Dendritic cell treated with granulocyte-macrophage colony-stimulating factor and Interleukin-4, amounts not matched to agents 40 ng/mL and 50 ng/mL, for 4 days (primary cell): ENCODE results near the gene SEMA6D.

Experiments used
- H3K27ac Mint-ChIP-seq: one replicate; pipeline ENCODE4 v1.8.0; 2022; ENCODE audit warnings: mild to moderate bottlenecking, mixed read lengths
- H3K27me3 Mint-ChIP-seq: one replicate; pipeline ENCODE4 v1.8.0; 2022; ENCODE audit warnings: mild to moderate bottlenecking, mixed read lengths
- H3K36me3 Mint-ChIP-seq: one replicate; pipeline ENCODE4 v1.8.0; 2022; ENCODE audit warnings: low read depth, mixed read lengths
- H3K4me1 Mint-ChIP-seq: one replicate; pipeline ENCODE4 v1.8.0; 2022; ENCODE audit warnings: low read depth, mixed read lengths
- H3K4me3 Mint-ChIP-seq: one replicate; pipeline ENCODE4 v1.8.0; 2022; ENCODE audit warnings: mild to moderate bottlenecking, moderate library complexity, mixed read lengths
- H3K9me3 Mint-ChIP-seq: one replicate; pipeline ENCODE4 v1.8.0; 2022; ENCODE audit warnings: mixed read lengths
- intact Hi-C: fragments of 100-400 bp; cut with micrococcal nuclease; formaldehyde crosslinking; loops from one replicate; pipeline ENCODE4 v1.15.0; 2022

Gene SEMA6D

GRCh38 chr15:47717036-47717612, at the start of gene SEMA6D:
SEMA6D (plus strand) TSS chr15:47717505; CDS start chr15:47759799, 42,294 bp downstream.
- intact Hi-C loops = loop anchor here (10.0 kb wide), 1 partner anchor 268 kb away; no protein-coding TSS in a partner anchor
- Mint-ChIP-seq H3K27ac (no peak within 1 kb of the TSS), H3K4me3 (no peak within 1 kb of the TSS), H3K27me3 (peaks cover 65% of the 10 kb centered on the region), H3K36me3 (no peaks in the 10 kb centered on the region), H3K9me3 (no peaks in the 10 kb centered on the region), H3K4me1 (peaks cover 10% of the 10 kb centered on the region)

DNA sequence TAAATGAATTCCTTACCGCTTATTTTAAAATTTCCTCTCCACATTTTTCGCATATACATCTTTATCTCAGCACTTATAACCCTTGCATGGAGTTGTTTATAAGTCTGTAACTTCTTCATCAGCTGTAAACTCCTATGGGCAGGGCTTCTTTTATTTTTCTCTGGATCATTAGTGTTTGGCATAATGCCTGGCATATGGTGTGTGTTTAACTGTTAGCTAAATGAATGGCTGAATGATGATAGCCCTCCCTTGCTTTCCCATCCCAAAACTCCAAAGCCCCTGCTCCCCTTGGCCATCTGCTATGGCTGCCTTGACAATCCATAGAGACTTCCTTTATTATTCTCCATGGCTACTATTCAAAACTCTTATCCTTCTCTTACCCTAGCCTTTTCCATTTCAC, 48.1 kb upstream of the SEMA6D start:
- Mint-ChIP-seq H3K27ac (no peak overlapping the region), H3K36me3 (no peaks in the 10 kb centered on the region), H3K4me1 (peaks cover 11% of the 10 kb centered on the region), H3K4me3 (no peak overlapping the region), H3K27me3 (no peaks in the 10 kb centered on the region), H3K9me3 (no peaks in the 10 kb centered on the region)
- intact Hi-C loops = no loop called here

DNA sequence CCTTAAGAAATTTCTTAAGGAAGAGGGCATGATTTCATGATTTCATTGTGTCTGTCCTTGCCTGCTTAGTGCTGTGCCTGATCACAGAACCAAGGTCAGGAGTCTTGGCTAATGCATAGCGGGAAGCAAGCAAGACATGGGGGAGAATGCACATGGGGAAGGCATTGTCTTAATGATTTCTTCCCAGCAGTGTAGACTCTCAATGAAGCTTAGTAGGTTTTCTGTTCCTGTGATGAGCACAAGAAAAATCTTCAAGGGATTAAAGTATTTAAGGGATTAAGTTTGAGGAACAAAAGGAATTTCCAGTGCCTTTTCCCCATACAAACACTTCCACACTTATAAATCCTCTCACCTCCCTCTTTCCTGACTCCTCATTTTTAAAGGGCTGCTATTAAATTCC, 46.9 kb upstream of the SEMA6D start:
- H3K36me3 Mint-ChIP-seq = no peaks in the 10 kb centered on the region
- H3K4me3 Mint-ChIP-seq = no peak overlapping the region
- H3K9me3 Mint-ChIP-seq = no peaks in the 10 kb centered on the region
- no peaks in the 10 kb centered on the region for H3K27me3 Mint-ChIP-seq
- H3K27ac Mint-ChIP-seq = no peak overlapping the region
- peaks cover 11% of the 10 kb centered on the region for H3K4me1 Mint-ChIP-seq
- intact Hi-C loops = no loop called here

- H3K27me3 Mint-ChIP-seq = no peaks in the 10 kb centered on the region
- H3K4me1 Mint-ChIP-seq = peaks cover 11% of the 10 kb centered on the region
- H3K4me3 Mint-ChIP-seq = no peak overlapping the region
- H3K27ac Mint-ChIP-seq = no peak overlapping the region
- no peaks in the 10 kb centered on the region for H3K9me3 Mint-ChIP-seq
- intact Hi-C loops = no loop called here
- no peaks in the 10 kb centered on the region for H3K36me3 Mint-ChIP-seq
Measured at GRCh38 chr15:47673232-47673761, 44.0 kb upstream of the SEMA6D start.

- H3K27me3 Mint-ChIP-seq = no peaks in the 10 kb centered on the region
Measured at GRCh38 chr15:47674586-47675232, 42.6 kb upstream of the SEMA6D start.

GRCh38 chr15:47675735-47676134, 41.6 kb upstream of the SEMA6D start:
- Mint-ChIP-seq H3K36me3 (no peaks in the 10 kb centered on the region), H3K27me3 (no peaks in the 10 kb centered on the region), H3K4me3 (no peak overlapping the region), H3K4me1 (peaks cover 11% of the 10 kb centered on the region), H3K9me3 (no peaks in the 10 kb centered on the region), H3K27ac (no peak overlapping the region)
- intact Hi-C loops = no loop called here

More at GRCh38 chr15:47674586-47675232, 42.6 kb upstream of the SEMA6D start:
- intact Hi-C loops = no loop called here
- peaks cover 11% of the 10 kb centered on the region for H3K4me1 Mint-ChIP-seq
- H3K9me3 Mint-ChIP-seq = no peaks in the 10 kb centered on the region
- no peak overlapping the region for H3K27ac Mint-ChIP-seq
- no peak overlapping the region for H3K4me3 Mint-ChIP-seq
- no peaks in the 10 kb centered on the region for H3K36me3 Mint-ChIP-seq

GRCh38 chr15:47678040-47678439, 39.3 kb upstream of the SEMA6D start:
- Mint-ChIP-seq H3K27me3 (no peaks in the 10 kb centered on the region), H3K4me1 (peaks cover 11% of the 10 kb centered on the region), H3K36me3 (no peaks in the 10 kb centered on the region), H3K9me3 (no peaks in the 10 kb centered on the region), H3K27ac (no peak overlapping the region), H3K4me3 (no peak overlapping the region)
- intact Hi-C loops = no loop called here

- Mint-ChIP-seq H3K27ac (no peak overlapping the region), H3K4me1 (no peaks in the 10 kb centered on the region), H3K36me3 (no peaks in the 10 kb centered on the region), H3K4me3 (no peak overlapping the region), H3K27me3 (no peaks in the 10 kb centered on the region), H3K9me3 (no peaks in the 10 kb centered on the region)
- intact Hi-C loops = no loop called here
Measured at GRCh38 chr15:47682661-47683060, 34.6 kb upstream of the SEMA6D start.

- Mint-ChIP-seq H3K36me3 (no peaks in the 10 kb centered on the region), H3K4me1 (no peaks in the 10 kb centered on the region), H3K9me3 (no peaks in the 10 kb centered on the region), H3K4me3 (no peak overlapping the region), H3K27me3 (no peaks in the 10 kb centered on the region), H3K27ac (no peak overlapping the region)
- intact Hi-C loops = no loop called here
Measured at GRCh38 chr15:47685141-47685870, 32.0 kb upstream of the SEMA6D start.

- intact Hi-C loops = no loop called here
- Mint-ChIP-seq H3K4me3 (no peak overlapping the region), H3K9me3 (no peaks in the 10 kb centered on the region), H3K27me3 (no peaks in the 10 kb centered on the region), H3K27ac (no peak overlapping the region), H3K36me3 (no peaks in the 10 kb centered on the region), H3K4me1 (no peaks in the 10 kb centered on the region)
Measured at GRCh38 chr15:47688573-47689086, 28.7 kb upstream of the SEMA6D start.

DNA sequence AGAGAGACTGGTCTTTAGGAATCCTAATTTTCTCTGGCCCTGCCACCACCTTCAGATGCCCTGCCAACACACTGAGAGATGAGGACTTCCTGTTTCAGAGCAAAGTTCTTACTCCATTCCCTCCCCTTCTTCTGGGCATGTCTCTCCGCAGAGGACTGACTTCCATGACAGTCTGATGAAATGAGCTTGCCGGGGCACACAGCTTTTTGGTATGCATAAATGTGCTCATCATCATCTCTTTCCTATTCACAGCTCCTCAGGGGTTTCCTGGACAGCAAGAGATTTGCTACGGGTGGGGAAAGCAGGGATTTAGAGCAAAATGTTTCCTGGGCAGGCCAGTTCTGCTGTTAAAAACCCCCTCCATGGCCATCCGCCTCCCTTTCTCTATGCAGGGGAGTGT, 27.6 kb upstream of the SEMA6D start:
- H3K36me3 Mint-ChIP-seq = no peaks in the 10 kb centered on the region
- H3K27me3 Mint-ChIP-seq = no peaks in the 10 kb centered on the region
- H3K4me3 Mint-ChIP-seq = no peak overlapping the region
- intact Hi-C loops = no loop called here
- H3K9me3 Mint-ChIP-seq = no peaks in the 10 kb centered on the region
- H3K27ac Mint-ChIP-seq = no peak overlapping the region
- no peaks in the 10 kb centered on the region for H3K4me1 Mint-ChIP-seq

GRCh38 chr15:47691882-47692281, 25.4 kb upstream of the SEMA6D start:
- Mint-ChIP-seq H3K27ac (no peak overlapping the region), H3K9me3 (no peaks in the 10 kb centered on the region), H3K36me3 (no peaks in the 10 kb centered on the region), H3K27me3 (no peaks in the 10 kb centered on the region), H3K4me3 (no peak overlapping the region), H3K4me1 (no peaks in the 10 kb centered on the region)
- intact Hi-C loops = no loop called here

GRCh38 chr15:47696351-47696750, 21.0 kb upstream of the SEMA6D start:
- H3K4me1 Mint-ChIP-seq = no peaks in the 10 kb centered on the region
- no peaks in the 10 kb centered on the region for H3K36me3 Mint-ChIP-seq
- no peaks in the 10 kb centered on the region for H3K27me3 Mint-ChIP-seq
- H3K4me3 Mint-ChIP-seq = no peak overlapping the region
- no peaks in the 10 kb centered on the region for H3K9me3 Mint-ChIP-seq
- intact Hi-C loops = no loop called here
- H3K27ac Mint-ChIP-seq = no peak overlapping the region
